BJ (cell line): ENCODE results near the gene RNF141. TPM values are rescaled to one million over a fixed set of nuclear protein-coding genes. Genes with fewer than 3 reads are reported as not detected.

Experiments
- CTCF ChIA-PET: fragments of 350-600 bp; formaldehyde crosslinking; extraction: SDS; loops from one replicate; lab custom pipeline; 2021; ENCODE audit warnings: antibody characterized with exemption, inconsistent platforms; lab: Yijun Ruan, JAX
- POLR2A ChIA-PET: fragments of 300-600 bp; sonication (Branson Sonifier 250); formaldehyde crosslinking; extraction: SDS; loops from one replicate; lab custom pipeline; 2021; ENCODE audit warnings: antibody characterized with exemption; lab: Charles Lee
- DNase-seq: peaks from one replicate; pipeline ENCODE4 v3.0.0-alpha.2; 2011; ENCODE audit warnings: low read depth
- H3K27me3 ChIP-seq: 2 replicates; pipeline ENCODE4 v1.6.0; 2011; ENCODE audit warnings: low read length; ENCODE audit not compliant: control insufficient read depth, insufficient read depth
- H3K36me3 ChIP-seq: 2 replicates; pipeline ENCODE4 v1.5.1; 2011; ENCODE audit warnings: low read length; ENCODE audit not compliant: control insufficient read depth, insufficient read depth
- H3K4me3 ChIP-seq: 2 replicates; pipeline ENCODE4 v1.5.1; 2011; ENCODE audit warnings: low read depth, mild to moderate bottlenecking, control low read depth, low read length
- polyA plus RNA-seq: library from polyadenylated mRNA; depleted of rRNA; stranded (reverse); fragments of >200 nt; gene quantifications from 2 replicates; pipeline ENCODE4 v1.2.3, GENCODE V29; 2011
- TF ChIP-seq, protein P1 (sequence below): IDR thresholded peaks from 2 replicates; pipeline ENCODE4 v1.5.1; 2011; ENCODE audit warnings: low read depth, mild to moderate bottlenecking, control low read depth, inconsistent platforms, low read length, moderate library complexity; ENCODE audit not compliant: insufficient read depth

The RNF141 gene
- polyA plus RNA-seq, 1 experiment, result 12.1 TPM

DNA sequence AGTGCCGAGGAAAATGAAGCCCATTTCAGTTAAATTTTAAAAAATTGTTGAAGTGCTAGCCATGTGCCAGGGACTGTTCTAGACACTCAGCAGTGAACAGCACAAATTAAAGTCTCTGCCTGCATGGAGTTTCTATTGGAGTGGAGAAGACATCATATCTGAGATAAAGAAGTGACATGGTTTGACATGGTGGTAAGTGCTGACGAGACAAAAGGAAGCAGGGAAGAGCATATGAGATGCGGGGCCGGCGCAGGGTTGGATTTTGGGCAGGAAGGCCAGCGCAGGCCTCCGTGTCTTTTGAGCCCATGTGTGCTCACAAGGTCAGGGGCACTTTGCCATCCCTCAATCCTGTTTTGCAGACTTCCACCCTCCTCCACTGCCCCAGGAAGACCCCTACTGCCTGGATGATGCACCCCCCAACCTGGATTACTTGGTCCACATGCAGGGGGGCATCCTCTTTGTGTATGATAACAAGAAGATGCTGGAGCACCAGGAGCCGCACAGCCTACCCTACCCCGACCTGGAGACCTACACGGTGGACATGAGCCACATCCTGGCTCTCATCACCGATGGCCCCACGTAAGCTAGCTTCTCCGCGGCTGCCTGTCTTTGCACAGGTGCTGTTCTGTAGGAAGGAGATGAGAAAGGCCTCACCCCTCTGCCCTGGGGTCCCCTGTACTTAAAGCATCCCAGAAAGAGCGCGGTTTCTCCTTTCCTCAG is 56.4 kb downstream of the RNF141 start:
- POLR2A ChIA-PET, result no interaction called here
- H3K36me3 ChIP-seq, result peaks cover 6% of the 10 kb centered on the region; the same call in 1 of the 2 replicates
- CTCF ChIA-PET, result no interaction called here

DNA sequence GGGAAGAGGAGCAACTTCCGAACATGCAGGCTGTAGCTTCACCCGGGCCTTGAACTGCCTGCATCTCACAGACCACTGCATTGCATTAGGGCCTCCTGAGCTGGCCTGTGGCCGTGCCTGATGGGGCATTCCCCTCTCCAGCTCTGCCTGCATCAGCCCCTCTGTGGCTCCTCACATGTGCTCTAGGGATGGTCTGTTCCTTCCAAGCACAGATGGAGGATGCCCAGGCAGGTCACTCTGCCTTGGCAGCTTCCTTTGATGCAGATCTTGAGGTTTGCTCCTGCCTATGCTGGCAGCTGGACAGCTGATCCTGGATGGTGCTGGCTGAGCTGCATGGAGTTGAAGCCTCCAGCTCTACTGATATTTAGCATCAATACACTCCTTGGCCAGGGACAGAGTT is 57.4 kb downstream of the RNF141 start:
- TF ChIP-seq, protein P1, sequence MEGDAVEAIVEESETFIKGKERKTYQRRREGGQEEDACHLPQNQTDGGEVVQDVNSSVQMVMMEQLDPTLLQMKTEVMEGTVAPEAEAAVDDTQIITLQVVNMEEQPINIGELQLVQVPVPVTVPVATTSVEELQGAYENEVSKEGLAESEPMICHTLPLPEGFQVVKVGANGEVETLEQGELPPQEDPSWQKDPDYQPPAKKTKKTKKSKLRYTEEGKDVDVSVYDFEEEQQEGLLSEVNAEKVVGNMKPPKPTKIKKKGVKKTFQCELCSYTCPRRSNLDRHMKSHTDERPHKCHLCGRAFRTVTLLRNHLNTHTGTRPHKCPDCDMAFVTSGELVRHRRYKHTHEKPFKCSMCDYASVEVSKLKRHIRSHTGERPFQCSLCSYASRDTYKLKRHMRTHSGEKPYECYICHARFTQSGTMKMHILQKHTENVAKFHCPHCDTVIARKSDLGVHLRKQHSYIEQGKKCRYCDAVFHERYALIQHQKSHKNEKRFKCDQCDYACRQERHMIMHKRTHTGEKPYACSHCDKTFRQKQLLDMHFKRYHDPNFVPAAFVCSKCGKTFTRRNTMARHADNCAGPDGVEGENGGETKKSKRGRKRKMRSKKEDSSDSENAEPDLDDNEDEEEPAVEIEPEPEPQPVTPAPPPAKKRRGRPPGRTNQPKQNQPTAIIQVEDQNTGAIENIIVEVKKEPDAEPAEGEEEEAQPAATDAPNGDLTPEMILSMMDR, result no peak
- DNase-seq, result no peak
- ChIA-PET POLR2A (no interaction called here), CTCF (interaction anchor here (0.6 to 0.9 kb wide), 3 partner anchors 77 to 533 kb away, joined by 3 to 8 read pairs (median 3); no protein-coding TSS in a partner anchor)
- Histone ChIP-seq H3K4me3 (no peak overlapping the region), H3K36me3 (peaks cover 6% of the 10 kb centered on the region), H3K27me3 (no peaks in the 10 kb centered on the region)

More for the DNA sequence above, 56.4 kb downstream of the RNF141 start:
- Histone ChIP-seq H3K27me3 (no peaks in the 10 kb centered on the region), H3K4me3 (no peak overlapping the region)
- no peak for DNase-seq
- TF ChIP-seq, protein P1, result no peak

DNA sequence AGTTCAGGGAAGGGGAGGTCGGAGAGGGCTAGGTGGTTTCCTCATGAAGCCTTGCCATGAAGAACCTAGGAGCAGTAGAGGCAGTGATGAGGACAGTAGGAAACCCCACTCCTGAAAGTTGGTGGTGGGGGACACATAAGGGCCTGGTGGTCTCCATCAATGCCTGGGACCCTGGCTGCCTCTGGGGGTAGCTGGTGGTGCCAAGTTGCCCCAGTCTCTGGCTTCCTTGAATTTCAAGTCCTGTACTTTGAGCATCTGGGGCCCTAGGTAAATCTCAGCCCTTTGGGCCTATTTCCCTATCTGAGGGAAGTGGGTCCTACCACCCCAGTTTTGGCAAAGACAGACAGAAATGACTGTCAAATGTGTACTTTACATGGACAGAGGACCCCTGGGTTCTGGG is 57.8 kb downstream of the RNF141 start:
- H3K4me3 ChIP-seq, result no peak overlapping the region
- no peaks in the 10 kb centered on the region for H3K27me3 ChIP-seq
- ChIA-PET CTCF (interaction anchor here (0.6 to 0.9 kb wide), 3 partner anchors 77 to 533 kb away, joined by 3 to 8 read pairs (median 3); no protein-coding TSS in a partner anchor), POLR2A (no interaction called here)
- no peak for DNase-seq
- H3K36me3 ChIP-seq, result peaks cover 6% of the 10 kb centered on the region
- TF ChIP-seq, protein P1, result no peak

DNA sequence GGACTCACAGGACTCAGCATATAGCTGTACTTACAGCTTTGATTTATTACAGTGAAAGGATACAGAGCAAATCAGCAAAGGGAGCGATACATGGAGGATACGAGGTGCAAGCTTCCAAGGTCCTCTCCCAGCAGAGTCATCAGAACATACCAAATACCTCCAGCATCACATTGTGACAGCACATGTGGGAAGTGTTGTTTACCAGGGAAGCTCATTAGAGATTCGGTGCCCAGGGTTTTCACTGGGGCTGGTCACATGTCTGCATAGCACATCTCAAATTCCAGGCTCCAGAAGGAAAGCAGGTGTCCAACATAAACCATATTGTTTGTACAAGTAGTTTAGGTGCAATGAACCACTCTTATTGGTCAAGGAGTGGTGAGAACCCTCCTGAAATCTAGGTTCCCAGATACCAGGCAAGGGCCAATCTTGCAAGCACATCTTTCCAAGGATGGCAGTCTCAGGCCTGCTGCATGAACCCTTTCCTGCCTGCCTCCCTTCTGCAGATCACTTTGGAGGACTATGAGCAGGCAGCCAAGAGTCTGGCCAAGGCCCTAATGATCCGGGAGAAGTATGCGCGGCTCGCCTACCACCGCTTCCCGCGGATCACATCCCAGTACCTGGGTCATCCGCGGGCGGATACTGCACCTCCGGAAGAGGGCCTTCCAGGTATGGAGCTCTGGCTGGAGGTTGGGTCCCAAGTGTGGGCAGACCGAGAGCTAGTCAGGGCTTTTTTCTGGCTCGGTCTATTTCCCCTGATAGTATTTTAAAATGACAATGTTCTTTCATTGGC is 59.2 kb downstream of the RNF141 start:
- DNase-seq, result no peak
- ChIA-PET POLR2A (no interaction called here), CTCF (interaction anchor here (1.2 kb wide), 1 partner anchor 10 kb away, joined by 4 read pairs; no protein-coding TSS in a partner anchor)
- TF ChIP-seq, protein P1, result no peak
- no peak overlapping the region for H3K4me3 ChIP-seq
- H3K27me3 ChIP-seq, result no peaks in the 10 kb centered on the region
- peaks cover 6% of the 10 kb centered on the region for H3K36me3 ChIP-seq

DNA sequence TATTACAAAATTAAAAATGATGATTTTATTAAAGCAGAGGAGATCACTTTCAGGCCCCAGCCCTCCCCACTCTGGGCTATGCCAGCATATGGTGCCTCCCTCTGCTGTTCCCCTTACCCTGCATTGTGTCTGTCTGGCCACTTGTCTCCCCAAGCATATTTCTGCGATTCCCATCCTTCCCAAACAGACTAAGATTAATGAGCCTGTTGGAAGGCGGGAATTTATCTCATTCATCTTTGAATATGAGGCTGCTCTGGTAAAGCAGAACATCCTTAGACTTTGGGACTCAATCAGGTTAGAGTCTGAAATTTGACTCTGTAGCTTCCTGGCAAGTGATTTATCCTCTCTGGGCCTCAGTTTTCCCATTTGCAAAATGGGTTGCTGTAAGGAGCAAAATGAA is 60.2 kb downstream of the RNF141 start:
- Histone ChIP-seq H3K36me3 (peaks cover 4% of the 10 kb centered on the region), H3K27me3 (no peaks in the 10 kb centered on the region), H3K4me3 (no peak overlapping the region)
- TF ChIP-seq, protein P1, result no peak
- DNase-seq, result no peak
- ChIA-PET POLR2A (no interaction called here), CTCF (no interaction called here)
